Keratinocyte (primary cell): ENCODE data around the gene SLC36A3.

Experiments
- EZH2 ChIP-seq: IDR thresholded peaks from one replicate; pipeline ENCODE4 v1.6.1; 2012; ENCODE audit warnings: inconsistent platforms, mild to moderate bottlenecking, low read length, moderate library complexity
- TF ChIP-seq, protein P1 (sequence below), 3 experiments: IDR thresholded peaks in 1 of 3; conservative IDR thresholded peaks in 1 of 3; optimal IDR thresholded peaks in 1 of 3; 2 replicates in 2 of 3; 3 replicates in 1 of 3; pipeline versions ENCODE3 to v1.5.1; 2011; ENCODE audit warnings: low read length in 3 of 3, mild to moderate bottlenecking in 3 of 3, moderate library complexity in 2 of 3, control low read depth in 1 of 3, inconsistent platforms in 1 of 3; ENCODE audit not compliant: insufficient read depth in 2 of 3; ENCODE audit errors: extremely low read depth in 1 of 3

DNA sequence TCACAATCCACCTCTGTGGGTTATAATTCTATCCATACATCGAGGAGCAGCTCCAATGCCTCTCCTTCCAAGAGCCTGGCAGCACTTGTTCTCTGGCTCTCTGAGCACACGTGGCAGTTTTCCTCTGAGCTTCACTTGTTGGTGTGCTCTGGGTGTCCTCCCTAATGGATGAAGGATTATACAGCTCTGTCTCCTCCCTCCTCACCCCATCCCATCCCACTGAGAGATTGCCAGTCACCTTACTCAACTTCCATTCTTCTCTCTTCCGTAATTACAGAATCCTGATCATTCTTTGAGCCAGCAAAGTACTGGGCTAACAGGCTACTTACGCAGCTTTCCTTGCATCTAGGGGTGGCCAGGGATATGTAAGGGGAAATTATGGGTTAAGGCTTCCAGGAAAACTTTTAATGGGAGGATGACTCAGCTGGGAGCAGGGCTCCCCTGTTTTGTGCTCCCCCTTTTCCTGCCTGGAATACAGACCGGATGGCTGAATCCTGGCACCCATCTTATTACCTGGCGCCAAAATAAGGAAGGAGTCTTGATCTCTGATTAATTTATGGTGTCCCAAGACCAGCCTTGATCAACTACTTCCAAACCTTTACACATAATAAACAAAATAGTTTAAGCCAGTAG lies 73.4 kb downstream of the SLC36A3 start:
- TF ChIP-seq, protein P1, sequence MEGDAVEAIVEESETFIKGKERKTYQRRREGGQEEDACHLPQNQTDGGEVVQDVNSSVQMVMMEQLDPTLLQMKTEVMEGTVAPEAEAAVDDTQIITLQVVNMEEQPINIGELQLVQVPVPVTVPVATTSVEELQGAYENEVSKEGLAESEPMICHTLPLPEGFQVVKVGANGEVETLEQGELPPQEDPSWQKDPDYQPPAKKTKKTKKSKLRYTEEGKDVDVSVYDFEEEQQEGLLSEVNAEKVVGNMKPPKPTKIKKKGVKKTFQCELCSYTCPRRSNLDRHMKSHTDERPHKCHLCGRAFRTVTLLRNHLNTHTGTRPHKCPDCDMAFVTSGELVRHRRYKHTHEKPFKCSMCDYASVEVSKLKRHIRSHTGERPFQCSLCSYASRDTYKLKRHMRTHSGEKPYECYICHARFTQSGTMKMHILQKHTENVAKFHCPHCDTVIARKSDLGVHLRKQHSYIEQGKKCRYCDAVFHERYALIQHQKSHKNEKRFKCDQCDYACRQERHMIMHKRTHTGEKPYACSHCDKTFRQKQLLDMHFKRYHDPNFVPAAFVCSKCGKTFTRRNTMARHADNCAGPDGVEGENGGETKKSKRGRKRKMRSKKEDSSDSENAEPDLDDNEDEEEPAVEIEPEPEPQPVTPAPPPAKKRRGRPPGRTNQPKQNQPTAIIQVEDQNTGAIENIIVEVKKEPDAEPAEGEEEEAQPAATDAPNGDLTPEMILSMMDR (optimal IDR thresholded peaks at IDR 0.05 in 1 of 3, IDR thresholded peaks at IDR 0.05 in 1 of 3, conservative IDR thresholded peaks at IDR 0.05 in 1 of 3; ENCODE audit: extremely low read depth in 1 of 3, insufficient read depth in 2 of 3, low read length in 3 of 3) = no peak
- TF ChIP-seq EZH2 = no peak
